Limb (tissue), 2 donors: ENCODE results near the gene HOXD13.

Source experiments
- DNase-seq, 2 donors: peaks; one replicate each; pipeline ENCODE4 v3.0.0-alpha.2; 2016; ENCODE audit errors: extremely low spot score in 2 of 2

Gene HOXD13

GRCh38 chr2:176092270-176093144 is at the start of gene HOXD13:
Gene HOXD13 (plus strand): TSS chr2:176092721. CDS start chr2:176092891, 170 bp downstream.
- peak in 1 of 2 donors; percentile 80 for DNase-seq

- DNase-seq: no peak
Observed at GRCh38 chr2:176056406-176056805, 36.1 kb upstream of the HOXD13 start.

- no peak for DNase-seq
Observed at GRCh38 chr2:176063958-176064357, 28.6 kb upstream of the HOXD13 start.

GRCh38 chr2:176066645-176067588 is 25.6 kb upstream of the HOXD13 start:
- DNase-seq: peak in 1 of 2 donors; percentile 48

- peak in 1 of 2 donors; percentile 47 for DNase-seq
Observed at GRCh38 chr2:176067589-176068418, 24.7 kb upstream of the HOXD13 start.

GRCh38 chr2:176068419-176068832 is 24.1 kb upstream of the HOXD13 start:
- peak in 1 of 2 donors; percentile 36 for DNase-seq

GRCh38 chr2:176071330-176072291 is 20.9 kb upstream of the HOXD13 start:
- peak in 1 of 2 donors; percentile 31 for DNase-seq

GRCh38 chr2:176072292-176072669 is 20.2 kb upstream of the HOXD13 start:
- no peak for DNase-seq

GRCh38 chr2:176072951-176073904 is 19.3 kb upstream of the HOXD13 start:
- peak in 1 of 2 donors; percentile 49 for DNase-seq

- DNase-seq: peak in 1 of 2 donors; percentile 37
Observed at GRCh38 chr2:176074919-176075425, 17.5 kb upstream of the HOXD13 start.

- DNase-seq: peak in 1 of 2 donors; percentile 76
Observed at GRCh38 chr2:176075481-176075880, 17.0 kb upstream of the HOXD13 start.

GRCh38 chr2:176076063-176076462 is 16.5 kb upstream of the HOXD13 start:
- DNase-seq: no peak

- no peak for DNase-seq
Observed at GRCh38 chr2:176076796-176077195, 15.7 kb upstream of the HOXD13 start.

- DNase-seq: peak in 1 of 2 donors; percentile 47
Observed at GRCh38 chr2:176078541-176079284, 13.8 kb upstream of the HOXD13 start.

- peak in 1 of 2 donors; percentile 59 for DNase-seq
Observed at GRCh38 chr2:176079285-176079830, 13.2 kb upstream of the HOXD13 start.

- DNase-seq: peak in 1 of 2 donors; percentile 79
Observed at GRCh38 chr2:176079831-176080539, 12.5 kb upstream of the HOXD13 start.
